ENCODE measurements around the gene SLIT1. TPM values are rescaled to one million over a fixed set of nuclear protein-coding genes. Genes with fewer than 3 reads are reported as not detected.

SLIT1 gene
- total RNA-seq, 4 donors from 2014 or later = 0.35 to 0.49 TPM; not detected in 2

DNA sequence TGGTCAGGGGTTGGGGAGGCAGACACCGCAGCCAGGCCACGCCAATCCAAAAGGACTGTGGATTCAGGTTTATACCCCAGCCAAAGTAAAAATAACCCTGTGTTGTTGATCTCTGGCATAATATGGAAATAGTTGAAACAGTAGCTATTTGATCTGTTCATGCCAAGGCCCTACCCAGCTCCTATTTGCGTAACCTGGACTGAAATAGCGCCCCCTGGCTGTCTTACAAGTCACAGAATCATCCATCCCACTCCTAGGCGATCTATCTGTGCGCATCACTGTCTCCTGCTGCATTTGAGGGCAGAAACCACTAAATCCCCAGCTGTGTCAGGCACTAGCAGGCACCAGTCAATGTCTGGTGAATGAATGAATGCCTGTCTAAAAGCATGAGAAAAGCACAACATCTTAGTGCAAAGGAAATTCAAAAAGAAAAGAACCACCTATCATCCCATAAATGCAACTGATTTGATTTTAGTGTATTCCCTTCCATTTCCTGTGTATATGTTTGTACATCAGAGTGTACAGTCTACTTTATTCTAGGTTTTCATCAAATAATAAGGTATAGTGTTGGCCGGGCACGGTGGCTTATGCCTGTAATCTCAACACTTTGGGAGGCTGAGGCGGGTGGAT, 160.0 kb downstream of the SLIT1 start:
- intact Hi-C loops (cut with DNase I; ENCODE audit: low total_unique reads) = no loop called here
- no peak for TF ChIP-seq POLR2A (IDR thresholded peaks at IDR 0.05)
- TF ChIP-seq, protein P1, sequence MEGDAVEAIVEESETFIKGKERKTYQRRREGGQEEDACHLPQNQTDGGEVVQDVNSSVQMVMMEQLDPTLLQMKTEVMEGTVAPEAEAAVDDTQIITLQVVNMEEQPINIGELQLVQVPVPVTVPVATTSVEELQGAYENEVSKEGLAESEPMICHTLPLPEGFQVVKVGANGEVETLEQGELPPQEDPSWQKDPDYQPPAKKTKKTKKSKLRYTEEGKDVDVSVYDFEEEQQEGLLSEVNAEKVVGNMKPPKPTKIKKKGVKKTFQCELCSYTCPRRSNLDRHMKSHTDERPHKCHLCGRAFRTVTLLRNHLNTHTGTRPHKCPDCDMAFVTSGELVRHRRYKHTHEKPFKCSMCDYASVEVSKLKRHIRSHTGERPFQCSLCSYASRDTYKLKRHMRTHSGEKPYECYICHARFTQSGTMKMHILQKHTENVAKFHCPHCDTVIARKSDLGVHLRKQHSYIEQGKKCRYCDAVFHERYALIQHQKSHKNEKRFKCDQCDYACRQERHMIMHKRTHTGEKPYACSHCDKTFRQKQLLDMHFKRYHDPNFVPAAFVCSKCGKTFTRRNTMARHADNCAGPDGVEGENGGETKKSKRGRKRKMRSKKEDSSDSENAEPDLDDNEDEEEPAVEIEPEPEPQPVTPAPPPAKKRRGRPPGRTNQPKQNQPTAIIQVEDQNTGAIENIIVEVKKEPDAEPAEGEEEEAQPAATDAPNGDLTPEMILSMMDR (IDR thresholded peaks at IDR 0.05) = peak; percentile 10 to 33 (median 22)
- H3K4me1 ChIP-seq = no peaks in the 10 kb centered on the region
- H3K27me3 ChIP-seq = no peaks in the 10 kb centered on the region
- no peak overlapping the region for H3K4me3 ChIP-seq
- H3K9me3 ChIP-seq = no peaks in the 10 kb centered on the region
- DNase-seq = peak in 1 of 2 donors; percentile 30
- no peaks in the 10 kb centered on the region for H3K36me3 ChIP-seq
- H3K27ac ChIP-seq = no peak overlapping the region

DNA sequence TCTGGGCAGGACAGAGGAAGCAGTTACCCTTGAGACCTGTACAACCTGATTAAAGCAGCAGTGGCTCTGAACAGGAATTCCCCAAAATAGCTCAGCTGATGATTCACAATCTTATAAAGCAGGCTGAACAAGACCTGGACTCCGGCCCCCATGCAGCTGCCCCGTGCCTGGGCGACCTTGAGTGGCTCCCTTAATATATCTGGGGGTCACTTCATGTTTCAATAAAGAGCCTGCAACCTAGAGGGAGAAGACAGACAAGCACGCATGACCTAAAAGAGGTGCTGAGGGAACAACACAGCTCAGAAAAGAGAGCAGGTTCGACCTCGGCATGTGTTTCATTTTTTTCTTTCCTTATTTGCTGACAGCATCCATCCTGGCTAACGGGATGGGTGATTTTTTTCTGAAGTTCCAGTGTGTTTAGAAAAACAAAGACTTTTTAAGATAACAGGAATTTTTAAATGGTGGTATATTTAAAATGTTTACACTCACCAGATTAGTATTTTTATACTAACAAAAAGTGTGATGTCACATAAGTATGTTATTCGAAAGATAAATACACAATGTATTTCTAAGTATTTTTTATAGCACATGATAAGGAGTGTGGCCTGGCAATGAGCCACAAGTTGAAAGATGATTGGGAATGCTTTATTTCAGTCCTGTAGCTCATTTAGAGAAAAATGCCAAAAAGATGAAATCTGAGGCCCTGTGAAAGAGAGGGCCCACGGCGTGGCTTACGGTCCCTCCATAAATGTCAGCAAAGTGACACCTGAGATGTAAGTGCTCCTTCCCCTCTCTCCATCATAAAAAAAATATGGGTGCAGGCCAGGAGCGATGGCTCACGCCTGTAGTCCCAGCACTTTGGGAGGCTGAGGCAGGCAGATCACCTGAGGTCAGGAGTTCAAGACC, 161.3 kb downstream of the SLIT1 start:
- Histone ChIP-seq H3K27ac (peak overlapping the region; percentile 67 to 69), H3K36me3 (no peaks in the 10 kb centered on the region), H3K4me3 (no peak overlapping the region)

DNA sequence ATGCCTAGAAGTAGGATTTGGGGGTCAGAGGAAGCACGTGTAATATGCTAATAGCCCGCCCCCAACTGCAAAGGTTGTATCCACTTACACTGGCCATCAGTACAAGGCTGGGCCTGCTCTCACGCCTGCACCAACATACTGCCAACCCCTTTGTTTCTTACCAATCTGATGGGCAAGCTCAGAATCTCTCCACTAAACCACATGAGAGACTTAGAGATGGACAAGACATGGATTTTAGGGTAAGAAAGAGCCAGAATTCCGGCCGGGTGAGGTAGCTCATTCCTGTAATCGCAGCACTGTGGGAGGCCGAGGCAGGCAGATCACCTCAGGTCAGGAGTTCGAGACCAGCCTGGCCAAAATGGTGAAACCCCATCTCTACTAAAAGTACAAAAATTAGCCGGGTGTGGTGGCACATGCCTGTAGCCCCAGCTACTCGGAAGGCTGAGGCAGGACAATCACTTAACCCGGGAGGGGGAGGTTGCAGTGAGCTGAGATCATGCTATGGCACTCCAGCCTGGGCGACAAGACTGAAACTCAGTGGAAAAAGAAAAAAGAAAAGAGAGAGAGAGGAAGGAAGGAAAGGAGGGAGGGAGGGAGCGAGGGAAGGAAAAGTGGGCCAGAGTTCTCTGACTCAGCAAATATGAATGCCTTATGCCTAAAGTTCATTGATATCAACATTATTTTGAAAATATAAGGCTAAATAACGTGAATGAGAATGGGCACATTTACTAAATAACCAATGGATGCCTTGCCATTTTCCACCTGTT, 162.2 kb downstream of the SLIT1 start:
- no peak overlapping the region for H3K4me3 ChIP-seq
- TF ChIP-seq, protein P1 (IDR thresholded peaks at IDR 0.05) = no peak
- no peak for TF ChIP-seq POLR2A (IDR thresholded peaks at IDR 0.05)
- H3K9me3 ChIP-seq = no peaks in the 10 kb centered on the region
- H3K27me3 ChIP-seq = no peaks in the 10 kb centered on the region
- H3K4me1 ChIP-seq = no peaks in the 10 kb centered on the region
- H3K27ac ChIP-seq = peak overlapping the region; percentile 67 to 69
- H3K36me3 ChIP-seq = no peaks in the 10 kb centered on the region
- intact Hi-C loops (cut with DNase I; ENCODE audit: low total_unique reads) = no loop called here
- DNase-seq = peak in 1 of 2 donors; percentile 13

More for the DNA sequence above, 161.3 kb downstream of the SLIT1 start:
- Histone ChIP-seq H3K4me1 (no peaks in the 10 kb centered on the region), H3K27me3 (no peaks in the 10 kb centered on the region), H3K9me3 (no peaks in the 10 kb centered on the region)
- peak in 1 of 2 donors; percentile 26 for DNase-seq
- TF ChIP-seq, protein P1 (IDR thresholded peaks at IDR 0.05) = no peak
- TF ChIP-seq POLR2A (IDR thresholded peaks at IDR 0.05) = no peak
- intact Hi-C loops (cut with DNase I; ENCODE audit: low total_unique reads) = no loop called here

DNA sequence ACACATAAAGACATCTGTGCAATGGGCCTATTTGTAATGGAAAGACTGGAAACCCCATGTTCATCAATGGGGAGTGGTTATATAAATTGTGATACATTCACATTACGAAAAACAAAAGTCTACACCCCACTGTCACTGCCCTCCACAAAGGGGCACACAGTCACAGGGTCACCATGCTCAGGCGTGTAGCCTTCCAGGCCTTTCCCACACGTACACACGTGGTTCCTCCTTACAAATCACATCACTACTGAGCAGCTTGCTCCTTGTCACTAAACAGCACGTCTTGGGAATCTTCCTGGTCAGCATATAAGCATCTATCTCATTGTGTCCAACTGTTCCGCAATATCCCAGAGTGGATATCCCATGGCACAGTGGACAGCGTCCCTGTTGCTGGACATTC, 163.1 kb downstream of the SLIT1 start:
- DNase-seq = peak in 1 of 2 donors; percentile 1
- H3K9me3 ChIP-seq = no peaks in the 10 kb centered on the region
- H3K27ac ChIP-seq = no peak overlapping the region
- TF ChIP-seq, protein P1 (IDR thresholded peaks at IDR 0.05) = no peak
- TF ChIP-seq POLR2A (IDR thresholded peaks at IDR 0.05) = no peak
- intact Hi-C loops (cut with DNase I; ENCODE audit: low total_unique reads) = no loop called here
- H3K36me3 ChIP-seq = no peaks in the 10 kb centered on the region
- H3K27me3 ChIP-seq = no peaks in the 10 kb centered on the region
- H3K4me1 ChIP-seq = no peaks in the 10 kb centered on the region
- no peak overlapping the region for H3K4me3 ChIP-seq

All from uterus (tissue), 4 donors.